RWPE1 (cell line): ENCODE measurements around the gene INTS1.

Source experiments
- CTCF ChIA-PET: fragments of 350-600 bp; sonication (Branson Sonifier 250); formaldehyde crosslinking; extraction: SDS; loops from one replicate; lab custom pipeline; 2021; lab: Yijun Ruan, JAX
- POLR2A ChIA-PET: fragments of 400-600 bp; formaldehyde crosslinking; extraction: SDS; loops from one replicate; lab custom pipeline; 2020; ENCODE audit warnings: antibody characterized with exemption; ENCODE audit not compliant: low non-redundant PET; lab: Yijun Ruan, JAX
- DNase-seq: peaks from one replicate; pipeline ENCODE4 v3.0.0; 2012; ENCODE audit warnings: low spot score
- H3K27ac ChIP-seq: fragments of 450-650 bp; 2 replicates; pipeline ENCODE4 v1.5.1; 2017
- TF ChIP-seq, protein P1 (sequence below): fragments of 450-650 bp; conservative IDR thresholded peaks from 2 replicates; pipeline ENCODE4 v1.5.1; 2017; ENCODE audit warnings: low read depth, mild to moderate bottlenecking

INTS1 gene

DNA sequence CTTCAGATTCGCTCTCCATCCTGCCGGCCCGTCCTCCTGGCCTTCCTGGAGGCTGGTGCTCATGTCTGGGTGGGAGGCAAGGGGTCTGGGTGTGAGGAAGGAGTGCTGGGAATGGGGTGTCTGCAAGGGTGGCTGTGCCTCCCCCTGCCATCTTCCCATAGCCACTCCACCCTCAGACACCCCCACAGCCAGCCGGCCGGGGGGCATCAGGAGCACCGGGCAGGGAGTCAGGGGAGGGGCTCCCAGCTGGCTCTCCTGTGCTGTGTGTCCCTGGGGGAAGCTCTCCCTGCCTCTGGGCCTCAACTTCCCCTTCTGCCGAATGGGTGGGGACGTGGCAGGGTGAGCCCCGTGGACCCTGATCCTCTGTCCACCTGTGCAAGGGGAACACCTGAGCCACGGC lies 63.6 kb downstream of the INTS1 start:
- ChIA-PET POLR2A (no interaction called here), CTCF (interaction anchor here (1.0 to 1.3 kb wide), 2 partner anchors 8 to 33 kb away, joined by 4 to 7 read pairs; no protein-coding TSS in a partner anchor)
- TF ChIP-seq, protein P1, sequence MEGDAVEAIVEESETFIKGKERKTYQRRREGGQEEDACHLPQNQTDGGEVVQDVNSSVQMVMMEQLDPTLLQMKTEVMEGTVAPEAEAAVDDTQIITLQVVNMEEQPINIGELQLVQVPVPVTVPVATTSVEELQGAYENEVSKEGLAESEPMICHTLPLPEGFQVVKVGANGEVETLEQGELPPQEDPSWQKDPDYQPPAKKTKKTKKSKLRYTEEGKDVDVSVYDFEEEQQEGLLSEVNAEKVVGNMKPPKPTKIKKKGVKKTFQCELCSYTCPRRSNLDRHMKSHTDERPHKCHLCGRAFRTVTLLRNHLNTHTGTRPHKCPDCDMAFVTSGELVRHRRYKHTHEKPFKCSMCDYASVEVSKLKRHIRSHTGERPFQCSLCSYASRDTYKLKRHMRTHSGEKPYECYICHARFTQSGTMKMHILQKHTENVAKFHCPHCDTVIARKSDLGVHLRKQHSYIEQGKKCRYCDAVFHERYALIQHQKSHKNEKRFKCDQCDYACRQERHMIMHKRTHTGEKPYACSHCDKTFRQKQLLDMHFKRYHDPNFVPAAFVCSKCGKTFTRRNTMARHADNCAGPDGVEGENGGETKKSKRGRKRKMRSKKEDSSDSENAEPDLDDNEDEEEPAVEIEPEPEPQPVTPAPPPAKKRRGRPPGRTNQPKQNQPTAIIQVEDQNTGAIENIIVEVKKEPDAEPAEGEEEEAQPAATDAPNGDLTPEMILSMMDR: no peak
- peak overlapping the region; percentile 30 for H3K27ac ChIP-seq
- no peak for DNase-seq

DNA sequence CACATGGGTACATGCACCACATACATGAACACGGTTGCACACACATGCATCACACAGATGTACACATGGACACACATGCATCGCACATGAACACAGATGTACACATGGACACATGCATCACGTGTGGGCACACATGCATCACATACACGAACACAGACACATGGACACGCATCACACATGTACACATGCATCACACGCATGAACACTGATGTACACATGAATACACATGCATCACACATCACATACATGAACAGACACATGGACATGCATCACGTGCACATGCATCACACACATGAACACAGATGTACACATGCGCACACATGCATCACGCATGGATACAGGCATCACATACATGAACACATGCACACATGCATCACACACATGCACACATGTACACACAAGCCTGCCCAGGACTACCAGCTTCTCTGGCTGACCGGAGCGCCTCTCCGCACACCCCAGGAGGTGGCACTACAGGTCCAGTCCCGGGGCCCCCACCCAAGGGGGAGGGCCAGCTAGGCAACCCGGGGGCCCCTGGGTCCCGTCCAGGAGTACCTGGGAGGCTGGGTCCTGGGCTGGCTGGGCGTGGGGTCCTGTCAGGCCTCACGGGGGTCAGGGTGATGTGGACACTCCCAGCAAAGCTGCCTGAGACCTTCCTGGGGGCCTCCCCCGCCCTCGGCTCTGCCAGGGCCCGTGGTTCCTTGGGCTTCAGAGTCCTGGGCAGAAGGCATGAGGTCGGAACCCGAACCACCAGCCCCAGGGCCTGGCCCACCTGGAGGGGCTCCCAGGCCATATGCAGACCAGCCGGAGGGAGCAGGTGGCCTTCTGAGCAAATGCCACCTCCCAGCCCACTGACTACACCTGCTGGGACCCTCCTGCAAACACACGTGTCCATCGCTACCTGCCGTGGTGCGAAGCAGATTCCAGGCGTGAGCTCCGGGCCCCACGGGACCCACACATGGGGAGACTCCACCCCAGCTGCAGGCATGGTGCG lies 64.5 kb downstream of the INTS1 start:
- no peak for DNase-seq
- ChIA-PET POLR2A (no interaction called here), CTCF (interaction anchor here (0.7 to 1.1 kb wide), 2 partner anchors 18 to 35 kb away, joined by 3 to 5 read pairs; no protein-coding TSS in a partner anchor)
- TF ChIP-seq, protein P1: no peak
- H3K27ac ChIP-seq: peak overlapping the region; percentile 32

DNA sequence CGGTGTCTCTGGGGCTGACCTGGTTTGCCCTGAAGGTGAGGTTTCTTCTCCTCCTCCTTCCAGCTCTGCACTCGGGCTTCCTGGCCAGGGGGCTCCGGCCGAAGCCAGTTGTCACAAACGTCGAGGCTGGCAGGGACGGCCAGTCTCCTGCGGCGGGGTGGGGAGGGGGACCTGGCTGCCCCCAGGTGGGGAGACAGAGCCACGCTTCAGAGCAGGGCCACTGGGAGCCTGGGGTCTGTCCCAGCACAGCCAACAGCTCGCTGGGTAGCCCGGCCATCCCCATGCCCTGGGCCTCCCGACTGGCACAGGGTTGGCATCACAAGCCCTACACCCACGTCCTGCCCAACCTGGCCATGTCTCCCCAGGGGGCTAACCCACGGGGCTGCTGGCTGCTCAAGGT lies 65.4 kb downstream of the INTS1 start:
- DNase-seq: no peak
- ChIA-PET CTCF (interaction anchor here (0.7 to 1.5 kb wide), 3 partner anchors 10 to 36 kb away, joined by 5 to 8 read pairs (median 5); no protein-coding TSS in a partner anchor), POLR2A (no interaction called here)
- peak overlapping the region; percentile 32 for H3K27ac ChIP-seq
- TF ChIP-seq, protein P1: no peak

DNA sequence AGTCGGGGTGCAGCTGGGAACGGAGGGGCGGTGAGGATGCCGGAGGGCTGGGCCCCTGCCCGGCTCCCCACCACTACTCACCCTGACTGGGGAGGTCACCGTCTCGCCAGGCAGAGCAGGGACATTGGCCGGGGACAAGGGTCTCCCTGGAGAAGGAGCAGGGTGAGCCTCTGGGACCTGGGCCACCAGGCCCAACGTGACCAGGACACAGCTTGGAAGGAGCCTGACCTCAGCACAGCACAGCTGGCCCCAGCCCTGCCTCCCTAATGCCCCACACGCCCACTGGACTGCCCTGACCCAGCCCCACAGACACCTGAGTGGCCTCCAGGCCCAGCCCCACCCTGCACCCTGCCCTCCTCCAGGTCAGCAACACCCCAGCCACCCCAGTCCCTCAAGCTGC lies 66.0 kb downstream of the INTS1 start:
- ChIA-PET POLR2A (no interaction called here), CTCF (interaction anchor here (0.5 to 1.5 kb wide), 3 partner anchors 9 to 323 kb away, joined by 3 to 8 read pairs (median 5); no protein-coding TSS in a partner anchor)
- peak overlapping the region; percentile 32 for H3K27ac ChIP-seq
- DNase-seq: no peak
- TF ChIP-seq, protein P1: no peak

DNA sequence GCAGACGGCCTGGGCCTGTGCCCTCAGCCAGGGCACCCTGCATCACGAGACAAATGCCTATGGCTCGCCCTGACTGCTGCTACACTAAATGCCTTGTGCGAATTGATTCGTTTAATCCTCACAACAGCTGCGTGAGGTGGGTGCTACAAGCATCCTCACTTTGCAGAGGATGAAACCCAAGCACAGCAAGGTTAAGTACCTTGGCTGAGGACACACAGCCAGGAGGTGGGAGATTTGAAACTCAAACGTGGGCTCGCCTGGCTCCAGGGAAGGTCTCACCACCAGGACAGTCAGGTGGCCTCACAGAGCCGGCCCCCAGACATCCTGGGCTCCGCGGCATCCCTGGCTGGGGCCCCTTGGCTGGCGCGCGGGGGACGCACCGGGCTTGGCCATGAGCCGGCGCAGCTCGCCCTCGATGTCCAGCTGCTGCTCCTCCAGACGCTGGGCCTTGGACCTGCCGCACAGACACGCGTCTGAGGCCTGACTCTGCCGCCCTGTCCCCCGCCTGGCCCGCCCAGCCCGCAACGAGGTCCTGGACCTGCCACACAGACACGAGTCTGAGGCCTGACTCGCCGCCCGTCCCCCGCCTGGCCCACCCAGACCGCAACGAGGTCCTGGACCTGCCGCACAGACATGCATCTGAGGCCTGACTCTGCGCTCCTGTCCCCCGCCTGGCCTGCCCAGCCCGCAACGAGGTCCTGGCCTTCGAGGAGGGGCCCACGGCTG lies 66.9 kb downstream of the INTS1 start:
- TF ChIP-seq, protein P1: no peak
- ChIA-PET CTCF (interaction anchor here (1.5 kb wide), 1 partner anchor 36 kb away, joined by 8 read pairs; no protein-coding TSS in a partner anchor), POLR2A (no interaction called here)
- peak overlapping the region; percentile 3; the same call in 1 of the 2 replicates for H3K27ac ChIP-seq
- DNase-seq: no peak

DNA sequence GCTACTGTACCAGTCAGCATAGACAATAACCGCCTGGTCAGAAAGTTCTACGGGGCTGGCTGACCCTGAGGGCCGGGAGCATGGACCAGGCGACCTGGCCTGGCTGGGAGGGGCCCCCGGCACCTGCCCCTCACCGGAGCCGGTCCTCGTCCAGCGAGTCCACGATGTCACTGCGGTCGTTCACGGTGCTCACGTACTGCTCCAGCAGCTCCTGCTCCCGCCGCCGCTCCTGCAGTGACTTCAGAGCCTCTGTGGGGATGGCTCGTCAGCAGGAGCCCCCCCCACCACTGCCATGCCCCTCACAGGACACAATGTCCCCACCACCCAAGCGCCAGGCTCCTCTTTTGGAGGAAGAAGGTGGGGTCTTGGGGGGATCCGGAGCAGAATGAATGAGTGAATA lies 67.6 kb downstream of the INTS1 start:
- ChIA-PET POLR2A (no interaction called here), CTCF (interaction anchor here (0.7 kb wide), 1 partner anchor 1302 kb away, joined by 4 read pairs; no protein-coding TSS in a partner anchor)
- H3K27ac ChIP-seq: 0 out of 2 replicates have a peak overlapping the region, but pooled peaks have one; percentile 3
- TF ChIP-seq, protein P1: no peak
- no peak for DNase-seq
